HG03103 (cell line): ENCODE results near the gene DUSP5.
A peak's percentile ranks its signal among the peaks of the same experiment; 100 is the strongest.

Source experiments
- ATAC-seq: cut with Tn5 transposase; IDR thresholded peaks from one replicate; pipeline ENCODE4 v1.9.1; 2021; ENCODE audit warnings: low read depth; ENCODE audit not compliant: unreplicated experiment

DUSP5 gene

GRCh38 chr10:110498982-110499795, 1.5 kb downstream of the DUSP5 start:
- peak; percentile 25 for ATAC-seq

GRCh38 chr10:110499796-110500514, 2.2 kb downstream of the DUSP5 start:
- no peak for ATAC-seq

GRCh38 chr10:110500515-110500905, 2.8 kb downstream of the DUSP5 start:
- ATAC-seq = no peak

- no peak for ATAC-seq
Measured at GRCh38 chr10:110501142-110501937, 3.6 kb downstream of the DUSP5 start.

- no peak for ATAC-seq
Measured at GRCh38 chr10:110502072-110502845, 4.6 kb downstream of the DUSP5 start.

GRCh38 chr10:110502851-110503301, 5.2 kb downstream of the DUSP5 start:
- ATAC-seq = peak; percentile 36

DNA sequence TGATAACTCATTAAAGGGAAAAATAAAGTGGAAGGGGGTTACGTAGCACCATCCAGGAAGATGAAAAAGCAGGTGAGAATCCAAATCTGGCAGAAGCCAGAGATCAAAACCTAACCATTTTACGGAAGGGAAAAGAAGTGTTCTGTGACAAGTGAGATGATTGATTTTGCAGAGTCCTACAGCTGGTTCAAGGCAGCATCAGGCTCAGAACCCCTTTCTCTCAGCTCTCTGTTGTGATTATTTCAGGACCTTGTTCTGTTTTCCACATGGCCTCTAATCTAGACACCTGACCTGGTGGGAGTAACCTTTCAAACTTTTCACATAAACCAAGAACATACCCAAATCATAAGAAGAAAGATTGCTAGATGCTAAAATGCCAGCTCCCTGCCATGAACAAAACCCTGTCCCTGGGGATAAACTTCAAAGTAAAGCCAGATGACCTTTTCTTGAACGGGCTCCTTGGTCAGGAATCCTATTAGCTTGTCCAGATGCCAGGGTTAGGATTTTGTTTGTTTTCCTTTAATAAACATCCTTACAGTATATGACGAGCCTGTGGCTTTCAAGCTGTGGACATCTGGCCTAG, 5.9 kb downstream of the DUSP5 start:
- ATAC-seq = no peak

- ATAC-seq = peak; percentile 57
Measured at GRCh38 chr10:110504111-110504735, 6.5 kb downstream of the DUSP5 start.

GRCh38 chr10:110505130-110505770, 7.5 kb downstream of the DUSP5 start:
- no peak for ATAC-seq

GRCh38 chr10:110506448-110506847, 8.7 kb downstream of the DUSP5 start:
- ATAC-seq = no peak

DNA sequence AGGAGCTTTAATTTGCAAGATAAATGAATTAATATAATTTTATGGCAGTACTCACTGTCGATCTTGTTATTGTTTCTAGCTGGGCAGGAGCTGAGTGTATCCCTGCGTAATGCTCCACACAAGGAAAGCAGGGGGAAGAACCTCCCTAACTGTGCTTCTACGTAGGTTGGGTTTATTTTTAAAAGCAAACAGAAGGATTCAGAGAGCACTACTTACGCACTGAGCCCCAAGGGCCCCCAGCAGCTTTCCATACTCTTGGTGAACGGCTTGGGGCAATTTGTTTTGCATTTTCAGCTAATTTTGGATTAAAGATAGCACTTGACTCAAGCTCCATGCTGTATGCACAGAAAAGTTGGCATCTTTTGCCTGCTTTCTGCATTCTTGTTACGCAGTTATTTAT, 9.6 kb downstream of the DUSP5 start:
- ATAC-seq = no peak

DNA sequence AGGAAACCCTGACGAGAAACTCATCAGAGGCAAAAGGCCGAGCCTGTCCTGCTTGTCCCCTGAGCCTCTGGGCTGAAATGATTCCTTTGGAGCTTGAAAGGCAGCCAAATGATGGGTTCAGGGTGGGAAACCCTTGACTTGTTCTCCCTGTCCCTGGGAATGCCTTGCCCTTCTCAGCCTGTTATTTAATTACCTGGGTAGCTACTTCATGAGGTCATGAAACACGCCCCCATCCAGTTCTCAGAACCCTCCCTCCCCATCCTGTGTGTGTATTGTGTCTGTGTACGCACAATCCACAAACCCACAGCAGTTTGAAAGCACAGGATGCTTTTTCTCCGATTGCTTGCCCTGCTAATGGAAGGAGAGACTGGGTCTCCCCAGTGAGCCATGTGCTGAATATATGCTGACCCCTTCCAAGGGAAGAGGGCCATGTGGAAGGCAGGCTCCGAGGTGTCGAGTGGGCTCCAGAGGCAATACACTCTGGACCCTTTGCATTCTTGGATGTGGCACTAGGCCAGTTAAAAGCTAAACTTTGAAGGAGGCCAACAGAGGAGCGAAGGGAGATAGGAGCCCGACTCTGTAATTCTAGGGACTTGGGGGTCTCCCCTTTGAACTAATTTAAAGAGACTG, 10.6 kb downstream of the DUSP5 start:
- no peak for ATAC-seq

DNA sequence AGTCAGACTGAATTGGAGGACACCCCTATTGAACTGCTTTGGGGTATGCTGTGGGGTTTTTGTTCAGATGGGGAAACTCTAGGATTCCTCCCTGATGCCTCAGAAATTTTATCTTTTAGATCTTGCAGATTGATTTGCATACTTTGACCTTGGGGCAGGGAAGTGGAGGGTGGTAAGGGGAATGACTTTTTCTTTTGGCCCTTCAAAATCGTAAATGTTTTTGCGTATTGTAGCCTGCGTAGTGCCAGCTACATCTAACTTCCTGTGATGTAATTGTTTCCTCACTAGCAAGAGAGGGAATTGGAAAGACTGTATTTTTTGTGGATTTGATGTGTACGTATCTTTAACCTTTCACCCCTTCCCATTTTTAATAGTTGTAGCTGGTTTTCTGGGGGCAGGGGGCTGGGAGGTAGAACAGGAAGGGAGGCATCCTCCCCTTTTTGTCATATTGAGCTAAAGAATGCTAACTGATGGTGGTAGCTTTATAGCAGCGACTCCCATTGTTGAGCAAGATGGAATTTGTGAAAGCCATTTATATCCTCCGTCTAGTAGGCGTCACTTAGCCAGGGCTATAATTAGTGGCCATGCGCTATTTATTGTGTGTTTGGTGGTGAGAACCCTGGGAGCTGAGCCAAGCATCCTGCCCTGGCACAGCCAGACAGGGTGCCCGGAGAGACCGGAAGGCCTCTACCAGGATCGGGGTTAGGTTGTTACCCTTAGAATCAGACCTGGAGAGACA, 11.3 kb downstream of the DUSP5 start:
- ATAC-seq = no peak

GRCh38 chr10:110509560-110509959, 11.9 kb downstream of the DUSP5 start:
- no peak for ATAC-seq

DNA sequence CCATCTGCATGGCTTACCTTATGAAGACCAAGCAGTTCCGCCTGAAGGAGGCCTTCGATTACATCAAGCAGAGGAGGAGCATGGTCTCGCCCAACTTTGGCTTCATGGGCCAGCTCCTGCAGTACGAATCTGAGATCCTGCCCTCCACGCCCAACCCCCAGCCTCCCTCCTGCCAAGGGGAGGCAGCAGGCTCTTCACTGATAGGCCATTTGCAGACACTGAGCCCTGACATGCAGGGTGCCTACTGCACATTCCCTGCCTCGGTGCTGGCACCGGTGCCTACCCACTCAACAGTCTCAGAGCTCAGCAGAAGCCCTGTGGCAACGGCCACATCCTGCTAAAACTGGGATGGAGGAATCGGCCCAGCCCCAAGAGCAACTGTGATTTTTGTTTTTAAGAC, 12.4 kb downstream of the DUSP5 start:
- no peak for ATAC-seq

- ATAC-seq = no peak
Measured at GRCh38 chr10:110510730-110511129, 13.0 kb downstream of the DUSP5 start.

DNA sequence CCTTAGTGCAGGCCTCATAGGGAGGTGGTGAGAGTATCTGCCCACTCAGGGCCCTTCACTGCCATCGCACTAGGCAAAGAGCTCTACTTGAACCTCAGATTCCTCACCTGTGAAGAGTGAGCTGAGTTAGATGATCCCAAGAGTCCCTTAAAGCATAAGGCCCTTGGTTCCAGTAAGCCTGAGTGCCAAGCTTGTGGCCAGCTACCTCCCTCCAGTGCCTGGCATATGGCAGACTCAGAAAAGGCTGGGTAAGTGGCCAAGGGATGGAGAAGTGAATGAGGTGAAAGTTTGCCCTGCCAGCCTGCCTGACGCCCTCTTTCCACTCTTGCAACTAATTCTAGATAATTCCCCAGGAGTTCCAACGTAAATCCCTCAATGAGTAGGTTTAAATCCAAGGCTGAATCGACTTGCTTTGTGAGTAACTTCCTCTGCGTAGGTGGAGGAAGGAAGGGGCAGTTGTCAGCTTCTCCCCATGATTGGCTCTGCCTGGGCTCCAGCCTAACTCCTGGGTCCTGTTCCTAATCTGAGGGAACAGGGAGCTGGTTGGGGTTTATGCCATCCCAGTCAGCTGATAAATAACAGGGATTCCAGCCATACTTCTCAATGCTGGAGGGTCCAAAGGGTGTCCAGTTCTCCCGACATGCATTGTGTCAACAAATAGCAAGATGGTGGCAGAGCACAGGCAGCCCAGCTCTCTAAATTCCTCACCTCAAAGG, 14.2 kb downstream of the DUSP5 start:
- no peak for ATAC-seq
